Anterior cingulate cortex (tissue), 58 donors: Measurements from ENCODE around the gene SMPD4.
"Not testable (repeated sequence)": the region's sequence is repeated elsewhere in the genome, so short reads cannot be mapped to it uniquely, and the experiment has no call there.

Experiments
- DNase-seq, 58 donors: peaks; one replicate each; lab custom pipeline; 2025; lab: John Stamatoyannopoulos, UW

SMPD4 gene

DNA sequence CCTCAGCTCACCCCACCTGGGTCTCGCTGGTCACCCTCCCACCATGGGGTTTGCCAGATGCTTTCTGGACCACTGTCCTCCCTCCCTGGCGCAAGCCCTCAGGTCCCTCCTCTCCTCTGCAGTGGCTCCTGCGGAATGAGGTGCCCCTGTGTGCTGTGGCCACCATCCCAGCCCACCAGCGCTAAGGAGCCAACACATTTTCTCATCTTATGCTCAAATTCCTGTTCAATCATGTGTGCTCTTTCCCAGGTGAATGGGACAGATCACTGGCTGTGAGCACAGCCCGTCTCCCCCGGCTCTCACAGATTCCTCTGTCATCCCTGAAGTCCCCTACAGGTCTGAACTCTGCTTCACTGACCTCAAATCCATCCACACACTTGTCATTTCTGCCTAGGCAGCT, 21.3 kb downstream of the SMPD4 start:
- no peak for DNase-seq

- not testable (repeated sequence) for DNase-seq
These were observed 22.0 kb downstream of the SMPD4 start for GRCh38 chr2:130159376-130159775.

DNA sequence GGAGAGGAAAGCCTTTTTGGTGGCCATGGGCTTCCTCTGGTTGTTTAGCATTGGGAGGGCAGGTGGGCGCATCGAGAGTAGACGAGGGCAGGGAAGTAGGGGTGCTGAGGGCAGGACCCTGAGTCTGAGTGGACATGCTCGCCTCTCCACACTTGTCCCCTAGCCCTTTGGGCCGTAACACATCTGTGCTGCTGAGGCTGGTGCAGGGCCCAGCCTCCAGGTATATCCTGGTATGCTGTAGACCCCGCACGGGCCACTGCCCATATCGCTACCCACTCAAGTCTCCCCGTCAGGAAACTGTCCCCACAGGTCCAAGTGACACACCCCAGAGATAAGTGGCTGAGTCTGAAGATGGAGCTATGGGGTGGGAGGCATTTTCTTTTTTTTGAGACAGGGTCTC, 22.8 kb downstream of the SMPD4 start:
- no peak for DNase-seq

DNA sequence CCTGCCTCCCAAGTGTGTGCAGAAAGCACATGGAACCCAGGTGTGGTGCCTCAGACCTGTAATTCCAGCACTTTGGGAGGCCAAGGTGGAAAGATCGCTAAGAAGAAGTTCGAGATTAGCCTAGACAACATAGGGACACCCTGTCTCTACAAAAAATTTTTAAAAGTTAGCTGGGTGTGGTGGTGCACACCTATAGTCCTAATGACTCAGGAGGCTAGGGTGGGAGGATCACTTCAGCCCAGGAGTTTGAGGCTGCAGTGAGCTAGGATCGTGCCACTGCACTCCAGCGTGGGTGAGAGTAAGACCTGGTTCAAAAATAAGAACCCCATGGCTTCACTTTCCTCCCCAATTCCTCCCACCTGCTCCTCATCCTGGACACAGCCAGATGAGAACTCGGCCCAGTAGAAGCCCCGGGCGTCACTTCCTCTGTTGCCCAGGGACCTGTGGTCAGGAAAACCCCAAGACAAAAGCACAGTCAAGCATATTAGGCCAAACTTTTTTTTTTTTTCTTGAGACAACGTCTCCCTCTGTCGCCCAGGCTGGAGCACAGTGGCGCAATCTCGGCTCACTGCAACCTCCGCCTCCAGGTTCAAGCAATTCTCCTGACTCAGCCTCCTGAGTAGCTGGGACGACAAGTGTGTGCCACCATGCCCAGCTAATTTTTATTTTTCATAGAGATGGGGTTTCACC, 23.4 kb downstream of the SMPD4 start:
- DNase-seq = not testable (repeated sequence)

GRCh38 chr2:130157354-130157753, 24.0 kb downstream of the SMPD4 start:
- DNase-seq = not testable (repeated sequence)

GRCh38 chr2:130156624-130157004, 24.8 kb downstream of the SMPD4 start:
- DNase-seq = no peak

GRCh38 chr2:130155956-130156623, 25.3 kb downstream of the SMPD4 start:
- peak in 32 of 58 donors; percentile 6 to 52 (median 22) for DNase-seq

- DNase-seq = no peak
These were observed 26.3 kb downstream of the SMPD4 start for GRCh38 chr2:130154773-130155765.

GRCh38 chr2:130154423-130154770, 27.0 kb downstream of the SMPD4 start:
- not testable (repeated sequence) for DNase-seq

GRCh38 chr2:130153721-130154422, 27.5 kb downstream of the SMPD4 start:
- not testable (repeated sequence) for DNase-seq

GRCh38 chr2:130152816-130153595, 28.4 kb downstream of the SMPD4 start:
- no peak for DNase-seq

DNA sequence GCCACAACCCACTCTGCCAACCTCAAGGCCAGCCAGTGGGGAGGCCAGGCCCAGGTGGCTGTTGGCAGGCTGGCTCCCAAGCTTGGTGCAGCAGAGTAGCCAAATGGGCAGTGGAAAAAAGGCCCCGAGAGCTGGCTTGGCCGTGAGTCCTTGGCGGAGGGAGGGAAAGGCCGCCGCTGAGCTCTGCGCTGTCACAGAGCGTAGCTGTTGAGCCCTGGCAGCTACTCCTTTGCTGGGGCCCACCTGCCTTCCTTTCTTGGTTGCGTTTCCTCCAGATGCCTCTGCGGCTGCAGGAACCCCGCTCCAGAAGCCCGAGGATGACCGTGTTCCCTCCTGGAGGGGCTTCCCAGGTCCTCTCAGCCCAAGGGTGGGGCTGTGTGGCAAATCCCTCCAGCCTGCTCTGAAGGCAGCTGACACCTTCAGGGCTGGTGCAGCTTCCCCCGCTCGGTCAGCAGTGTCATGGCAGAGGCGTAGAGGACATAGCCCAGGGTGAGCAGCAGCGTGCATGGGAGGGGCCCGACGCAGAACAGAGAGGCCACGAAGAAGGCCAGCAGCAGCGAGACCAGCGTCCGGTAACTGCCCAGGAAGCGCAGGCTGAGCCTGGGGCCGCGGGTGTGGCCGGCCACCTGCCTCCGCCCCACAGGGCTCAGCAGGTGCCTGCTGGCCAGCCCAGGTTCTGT, 29.1 kb downstream of the SMPD4 start:
- peak in 2 of 58 donors; percentile 22 to 25 for DNase-seq

DNA sequence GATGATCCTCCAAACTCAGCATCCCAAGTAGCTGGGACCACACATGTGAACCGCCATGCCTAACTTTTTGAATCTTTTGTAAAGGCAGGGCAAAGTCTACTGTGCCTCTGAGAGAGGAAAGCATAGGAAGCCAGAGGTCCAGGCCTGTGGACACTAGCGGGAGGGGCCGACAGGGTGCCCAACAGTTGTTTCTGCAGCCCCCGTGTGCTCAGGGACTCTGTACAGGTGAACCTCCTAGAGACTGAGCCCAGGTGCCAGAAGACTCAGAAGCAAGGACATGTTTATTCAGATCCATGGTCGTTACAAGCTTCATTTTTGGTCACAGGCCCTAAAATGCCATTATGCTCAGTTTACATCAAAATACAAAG, 30.3 kb downstream of the SMPD4 start:
- not testable (repeated sequence) for DNase-seq

DNA sequence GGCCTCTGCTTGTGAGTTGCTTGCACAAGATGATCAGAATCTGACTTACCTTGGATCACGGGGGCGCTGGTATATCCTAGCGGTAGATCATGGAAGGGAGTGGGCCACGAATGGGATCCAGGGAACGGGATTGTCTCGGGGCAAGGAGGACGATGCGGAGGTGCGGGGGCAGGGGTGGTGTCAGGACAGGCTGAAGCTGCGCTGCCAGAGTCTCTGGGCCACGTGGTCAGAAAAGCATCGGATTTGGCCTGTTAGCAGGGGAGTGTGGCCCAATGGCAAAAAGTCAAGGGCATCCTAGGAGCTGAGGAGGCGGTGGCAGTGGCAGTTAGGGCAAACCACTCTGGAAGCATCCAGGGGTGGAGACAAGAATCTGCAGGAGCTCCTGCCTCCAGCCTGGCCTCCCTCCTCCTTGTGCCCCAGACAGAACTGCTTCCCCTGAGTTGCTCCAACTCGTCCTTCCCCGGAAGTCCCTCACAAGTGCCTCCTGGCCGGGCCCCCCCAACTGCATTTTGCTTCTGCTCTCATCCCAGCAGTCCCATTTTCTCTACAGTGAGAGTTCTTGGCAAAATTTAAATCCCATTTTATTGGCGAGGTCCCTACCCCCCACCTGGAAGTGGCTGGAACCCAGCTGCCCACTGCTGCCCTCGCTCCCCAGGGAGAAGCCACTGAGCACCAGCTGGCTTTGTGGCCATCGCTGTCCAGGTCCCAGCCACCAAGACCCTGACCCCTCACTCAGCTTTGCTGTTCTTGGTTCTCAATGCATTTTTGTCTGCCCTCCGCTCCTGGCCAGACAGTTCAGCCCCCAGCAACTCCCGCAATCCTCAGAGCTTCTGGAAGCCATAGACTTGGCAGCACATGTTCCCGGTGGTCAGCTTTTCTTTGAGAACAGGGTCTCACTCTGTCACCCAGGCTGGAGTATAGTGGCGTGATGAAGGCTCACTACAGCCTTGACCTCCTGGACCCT, 30.9 kb downstream of the SMPD4 start:
- no peak for DNase-seq

DNA sequence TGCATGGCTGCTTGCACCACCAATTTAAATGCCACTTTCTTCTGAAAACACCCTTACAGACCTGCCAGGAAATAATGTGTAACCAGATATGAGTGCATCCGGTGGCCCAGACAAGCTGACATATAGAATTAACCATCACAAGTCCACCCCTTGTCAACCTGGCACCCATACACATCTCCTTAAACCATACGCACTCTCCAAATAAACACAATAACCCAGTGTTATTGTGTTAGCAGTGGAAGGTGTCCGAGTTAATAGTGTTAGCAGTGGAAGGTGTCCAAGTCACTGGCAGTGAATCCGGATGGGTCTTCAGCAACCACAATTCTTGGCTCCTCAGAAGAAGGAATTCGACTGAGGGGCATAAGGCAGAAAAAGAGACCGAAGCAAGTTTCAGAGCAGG, 32.9 kb downstream of the SMPD4 start:
- not testable (repeated sequence) for DNase-seq

GRCh38 chr2:130145006-130145414, 36.4 kb downstream of the SMPD4 start, which contains the start of gene CCDC74B:
Gene CCDC74B, minus strand, starts transcription at chr2:130145112. Its CDS starts 116 bp downstream, at chr2:130144996.
- DNase-seq = peak in 25 of 58 donors; percentile 6 to 46 (median 29)

DNA sequence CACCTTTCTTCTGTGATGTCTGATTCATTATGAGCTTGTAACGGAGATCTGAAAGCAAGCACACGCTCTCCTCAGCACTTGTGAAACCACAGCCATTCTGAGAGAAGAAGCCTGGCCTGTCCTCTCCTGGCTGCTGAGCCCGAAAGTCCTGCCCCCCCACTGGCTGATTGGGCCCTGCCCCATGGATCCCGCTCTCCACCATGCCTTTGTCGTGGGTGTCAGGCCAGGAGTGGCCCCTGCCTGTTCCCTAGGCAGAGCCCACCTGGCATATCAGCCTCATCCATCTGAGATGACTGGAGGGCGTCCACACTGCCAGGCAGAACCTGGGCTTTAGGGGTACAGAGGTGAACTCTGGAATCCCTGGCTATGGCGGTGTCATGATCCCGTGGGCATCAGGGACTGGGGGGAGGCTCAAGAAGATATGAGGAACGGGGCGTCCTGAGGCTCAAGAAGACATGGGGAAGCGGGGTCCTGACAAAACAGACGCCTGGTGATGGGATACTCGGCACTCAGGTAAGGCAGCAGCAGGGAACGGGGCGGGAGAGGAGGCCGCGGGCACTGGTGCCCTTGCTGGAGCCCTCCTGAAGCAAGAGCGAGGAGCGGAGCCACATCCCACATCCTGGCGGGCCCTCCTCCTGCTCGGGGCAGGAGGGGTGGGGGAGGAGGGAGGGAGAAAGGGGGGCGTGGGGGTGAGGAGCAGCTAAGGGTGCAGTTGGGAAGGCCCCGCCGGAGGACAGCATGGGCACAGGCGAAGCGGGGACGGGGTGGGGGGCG, 37.9 kb downstream of the SMPD4 start:
- not testable (repeated sequence) for DNase-seq
